Panc1 (cell line): ENCODE data around the gene INPP5A. TPM values are rescaled to one million over a fixed set of nuclear protein-coding genes. Genes with fewer than 3 reads are reported as not detected.
"Not testable (repeated sequence)": the region's sequence is repeated elsewhere in the genome, so short reads cannot be mapped to it uniquely, and the experiment has no call there.

Experiments used
- ATAC-seq: fragments of 200-7000 bp; cut with Tn5 transposase; 2 replicates; pipeline ENCODE4 v1.9.1; 2020; ENCODE audit warnings: mild to moderate bottlenecking, moderate library complexity
- BruUV-seq: library from RNA; stranded (reverse); fragments of 400-500 nt; replicated peaks from 2 replicates; lab custom pipeline; 2021; lab: Mats Ljungman, UMichigan
- CTCF ChIA-PET: fragments of 300-600 bp; sonication (Branson Sonifier 250); formaldehyde crosslinking; loops from one replicate; lab custom pipeline; 2022; ENCODE audit warnings: antibody characterized with exemption; lab: Charles Lee
- POLR2A ChIA-PET: fragments of 300-600 bp; sonication (Branson Sonifier 250); formaldehyde crosslinking; loops from one replicate; lab custom pipeline; 2022; ENCODE audit warnings: antibody characterized with exemption; lab: Charles Lee
- DNase-seq: peaks from one replicate; pipeline ENCODE4 v3.0.0-alpha.2; 2010; ENCODE audit warnings: low read depth, low spot score
- H3K27ac ChIP-seq: 2 replicates; pipeline ENCODE4 v1.5.1; 2011; ENCODE audit warnings: mild to moderate bottlenecking, low read length, inconsistent platforms
- H3K27me3 ChIP-seq: fragments of 200-500 bp; sonication (Bioruptor generic); 2 replicates; pipeline ENCODE4 v1.6.0; 2014; ENCODE audit warnings: low read length, inconsistent platforms; ENCODE audit not compliant: control insufficient read depth, insufficient read depth
- H3K36me3 ChIP-seq: fragments of 200-500 bp; sonication (Bioruptor generic); 2 replicates; pipeline ENCODE4 v1.5.1; 2014; ENCODE audit warnings: inconsistent platforms, mild to moderate bottlenecking, low read length, moderate library complexity; ENCODE audit not compliant: control insufficient read depth, insufficient read depth
- H3K4me1 ChIP-seq: 2 replicates; pipeline ENCODE4 v1.5.1; 2011; ENCODE audit warnings: inconsistent platforms, mild to moderate bottlenecking, low read length, moderate library complexity; ENCODE audit not compliant: control insufficient read depth, insufficient read depth
- H3K4me3 ChIP-seq, 2 experiments: 2 replicates each; pipeline ENCODE4 v1.5.1; 2011 to 2012; ENCODE audit warnings: low read depth in 2 of 2, low read length in 2 of 2, mild to moderate bottlenecking in 2 of 2, inconsistent platforms in 1 of 2, moderate library complexity in 1 of 2
- H3K9me3 ChIP-seq: fragments of 200-500 bp; sonication (Bioruptor generic); 2 replicates; pipeline ENCODE4 v1.5.1; 2014; ENCODE audit warnings: low read depth, mild to moderate bottlenecking, inconsistent platforms, low read length, moderate library complexity; ENCODE audit not compliant: control insufficient read depth, insufficient read depth
- CTCF ChIP-seq: fragments of 450-650 bp; IDR thresholded peaks from 2 replicates; pipeline ENCODE4 v1.5.1; 2017; ENCODE audit warnings: mild to moderate bottlenecking
- POLR2AphosphoS5 ChIP-seq: IDR thresholded peaks from 2 replicates; pipeline ENCODE4 v1.6.1; 2012; ENCODE audit warnings: mild to moderate bottlenecking, low read depth, low read length, moderate library complexity
- REST ChIP-seq, 2 experiments: IDR thresholded peaks; 2 replicates each; pipeline ENCODE4 v1.6.1; 2011 to 2012; ENCODE audit warnings: low read depth in 2 of 2, control low read depth in 1 of 2, low read length in 1 of 2, mild to moderate bottlenecking in 1 of 2, moderate library complexity in 1 of 2; ENCODE audit not compliant: insufficient read depth in 1 of 2
- SIN3A ChIP-seq: IDR thresholded peaks from 2 replicates; pipeline ENCODE4 v1.6.1; 2012; ENCODE audit warnings: low read depth, mild to moderate bottlenecking, low read length, moderate library complexity, borderline replicate concordance; ENCODE audit not compliant: insufficient read depth
- TCF7L2 ChIP-seq: IDR thresholded peaks from 2 replicates; pipeline ENCODE4 v1.6.1; 2011; ENCODE audit warnings: mild to moderate bottlenecking, low read depth, low read length, inconsistent platforms
- in situ Hi-C: cut with HindIII; loops from 2 replicates; pipeline ENCODE4 v1.10.0; 2016; ENCODE audit warnings: low sequenced_read_pairs, low pct_unique_long_range_greater_than_20kb
- intact Hi-C: fragments of 100-400 bp; cut with micrococcal nuclease; formaldehyde crosslinking; loops from one replicate; pipeline ENCODE4 v1.10.0; 2022; ENCODE audit not compliant: unreplicated experiment
- total RNA-seq: library from RNA; stranded (reverse); gene quantifications from one replicate; pipeline ENCODE4 v1.2.1, GENCODE V29; 2021; ENCODE audit not compliant: unreplicated experiment

The INPP5A gene
- total RNA-seq, 1 experiment from 2014 or later, result 60.0 TPM

DNA sequence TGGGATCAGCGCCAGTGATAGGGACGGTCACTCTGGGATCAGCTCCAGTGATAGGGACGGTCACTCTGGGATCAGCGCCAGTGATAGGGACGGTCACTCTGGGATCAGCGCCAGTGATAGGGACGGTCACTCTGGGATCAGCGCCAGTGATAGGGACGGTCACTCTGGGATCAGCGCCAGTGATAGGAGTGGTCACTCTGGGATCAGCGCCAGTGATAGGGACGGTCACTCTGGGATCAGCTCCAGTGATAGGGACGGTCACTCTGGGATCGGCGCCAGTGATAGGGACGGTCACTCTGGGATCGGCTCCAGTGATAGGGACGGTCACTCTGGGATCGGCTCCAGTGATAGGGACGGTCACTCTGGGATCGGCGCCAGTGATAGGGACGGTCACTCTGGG is 32.0 kb upstream of the INPP5A start:
- H3K27ac ChIP-seq, DNase-seq, H3K36me3 ChIP-seq, H3K4me3 ChIP-seq, H3K27me3 ChIP-seq, BruUV-seq, H3K9me3 ChIP-seq, POLR2A ChIA-PET, ATAC-seq, intact Hi-C loops, in situ Hi-C loops, H3K4me1 ChIP-seq, CTCF ChIA-PET: not testable (repeated sequence)

- Histone ChIP-seq H3K27me3 (no peaks in the 10 kb centered on the region), H3K27ac (no peak overlapping the region), H3K4me3 (no peak overlapping the region), H3K9me3 (no peaks in the 10 kb centered on the region), H3K4me1 (no peaks in the 10 kb centered on the region), H3K36me3 (no peaks in the 10 kb centered on the region)
- CTCF ChIA-PET, result no interaction called here
- no peak for ATAC-seq
- POLR2A ChIA-PET, result no interaction called here
- BruUV-seq, result no TSS peak
- in situ Hi-C loops, result no loop called here
- intact Hi-C loops, result no loop called here
- DNase-seq, result no peak
- TF ChIP-seq REST (IDR thresholded peaks at IDR 0.05; ENCODE audit: insufficient read depth in 1 of 2, low read depth in 2 of 2, low read length in 1 of 2) (no peak), POLR2AphosphoS5 (no peak), CTCF (no peak), TCF7L2 (no peak), SIN3A (no peak)
Observed at GRCh38 chr10:132506711-132507408, 30.7 kb upstream of the INPP5A start.

DNA sequence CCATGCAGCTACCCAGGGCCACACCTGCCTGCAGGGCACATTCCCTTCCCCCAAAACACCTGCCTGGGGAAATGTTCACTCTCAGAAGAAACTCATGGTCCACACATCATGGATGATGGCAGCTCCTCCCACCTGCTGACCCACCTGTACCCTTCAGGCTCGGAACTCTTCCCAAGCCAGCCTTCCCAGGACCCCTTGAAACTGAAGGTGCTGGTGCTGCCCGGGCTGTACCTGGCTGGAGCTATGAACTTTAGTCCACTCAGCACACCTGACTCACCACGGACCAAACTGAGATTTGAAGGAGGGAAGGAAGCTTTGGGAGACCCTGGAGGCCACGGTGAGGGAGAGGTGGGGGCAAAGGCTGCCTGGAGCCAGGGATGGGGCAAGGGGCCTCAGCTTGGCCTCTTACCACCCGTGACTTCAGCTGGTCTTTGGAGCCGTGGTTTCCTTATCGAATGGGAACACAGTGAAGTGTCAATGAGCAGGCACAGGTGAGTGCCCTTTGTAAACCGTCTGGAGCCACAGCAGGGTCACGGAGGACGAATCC is 30.1 kb upstream of the INPP5A start:
- BruUV-seq, result no TSS peak
- H3K27me3 ChIP-seq, result no peaks in the 10 kb centered on the region
- H3K9me3 ChIP-seq, result no peaks in the 10 kb centered on the region
- no peak for TF ChIP-seq POLR2AphosphoS5
- no peak for TF ChIP-seq TCF7L2
- no peak for TF ChIP-seq CTCF
- no peak for TF ChIP-seq REST (IDR thresholded peaks at IDR 0.05; ENCODE audit: insufficient read depth in 1 of 2, low read depth in 2 of 2, low read length in 1 of 2)
- no peak for TF ChIP-seq SIN3A
- ATAC-seq, result no peak
- no peaks in the 10 kb centered on the region for H3K36me3 ChIP-seq
- intact Hi-C loops (no loop called here), in situ Hi-C loops (no loop called here)
- no peak overlapping the region for H3K27ac ChIP-seq
- no peak overlapping the region for H3K4me3 ChIP-seq
- no peak for DNase-seq
- CTCF ChIA-PET, result no interaction called here
- POLR2A ChIA-PET, result no interaction called here
- H3K4me1 ChIP-seq, result no peaks in the 10 kb centered on the region
